HepG2 (cell line): ENCODE data around the gene CASP1. TPM values are rescaled to one million over a fixed set of nuclear protein-coding genes. Genes with fewer than 3 reads are reported as not detected.
"Not testable (repeated sequence)": the region's sequence is repeated elsewhere in the genome, so short reads cannot be mapped to it uniquely, and the experiment has no call there.

Experiments
- ATAC-seq: fragments of 200-7000 bp; cut with Tn5 transposase; 3 replicates; pipeline ENCODE4 v1.9.1; 2020; ENCODE audit warnings: mild to moderate bottlenecking, moderate library complexity
- BruUV-seq: library from RNA; stranded (reverse); fragments of 400-500 nt; replicated peaks from 2 replicates; lab custom pipeline; 2021; lab: Mats Ljungman, UMichigan
- CTCF ChIA-PET: fragments of 300-600 bp; formaldehyde crosslinking; extraction: SDS; loops from one replicate; lab custom pipeline; 2021; ENCODE audit warnings: low total read pairs, inconsistent platforms, low intra/inter-chr PET ratio; lab: Yijun Ruan, JAX
- POLR2A ChIA-PET: fragments of 350-600 bp; sonication (Branson Sonifier 250); formaldehyde crosslinking; loops from one replicate; lab custom pipeline; 2020; ENCODE audit warnings: antibody characterized with exemption, inconsistent platforms; lab: Yijun Ruan, JAX
- DNase-seq: peaks from one replicate; pipeline ENCODE4 v3.0.0-alpha.2; 2015; ENCODE audit warnings: low spot score
- FAIRE-seq: peaks from 3 replicates; lab custom pipeline; 2011; peaks lifted over from hg19 to GRCh38; lab: Jason Lieb, UNC
- H2AFZ ChIP-seq: one replicate; pipeline ENCODE4 v1.6.1; 2011; ENCODE audit warnings: low read length, inconsistent platforms
- H3K27ac ChIP-seq: fragments of 300-600 bp; 3 replicates; pipeline ENCODE4 v1.8.0; 2011; ENCODE audit warnings: mixed run types, mild to moderate bottlenecking, mixed read lengths, low read length, inconsistent platforms; ENCODE audit not compliant: insufficient read depth; ENCODE audit errors: extremely low read length
- H3K27me3 ChIP-seq, 2 experiments: fragments of 200-600 bp in 1 of 2; 2 replicates in 1 of 2; 3 replicates in 1 of 2; pipeline versions ENCODE4 v1.6.0 to v1.8.0; 2011; ENCODE audit warnings: low read length in 2 of 2, mild to moderate bottlenecking in 2 of 2, moderate library complexity in 2 of 2, inconsistent platforms in 1 of 2; ENCODE audit not compliant: insufficient read depth in 2 of 2, control insufficient read depth in 1 of 2
- H3K36me3 ChIP-seq, 2 experiments: fragments of 200-600 bp in 1 of 2; replicated peaks in 1 of 2; 2 replicates in 1 of 2; 3 replicates in 1 of 2; pipeline versions ENCODE4 v1.5.1 to v1.8.0; 2011; ENCODE audit warnings: low read length in 2 of 2, inconsistent platforms in 1 of 2; ENCODE audit not compliant: insufficient read depth in 2 of 2, control insufficient read depth in 1 of 2
- H3K4me1 ChIP-seq: 2 replicates; pipeline ENCODE4 v1.5.1; 2012; ENCODE audit warnings: low read length, inconsistent platforms; ENCODE audit not compliant: insufficient read depth
- H3K4me2 ChIP-seq: 2 replicates; pipeline ENCODE4 v1.6.0; 2011; ENCODE audit warnings: low read depth, low read length, inconsistent platforms
- H3K4me3 ChIP-seq, 3 experiments: fragments of 200-600 bp in 1 of 3; sonication (generic), shearing (Covaris generic) in 1 of 3; replicated peaks in 1 of 3; 2 replicates each; pipeline ENCODE4 v1.5.1; 2011 to 2016; ENCODE audit warnings: low read length in 3 of 3, inconsistent platforms in 2 of 3, low read depth in 2 of 3, mild to moderate bottlenecking in 2 of 3, control low read depth in 1 of 3, mixed read lengths in 1 of 3; ENCODE audit not compliant: insufficient read depth in 1 of 3
- H3K79me2 ChIP-seq: one replicate; pipeline ENCODE4 v1.6.1; 2011; ENCODE audit warnings: low read length, inconsistent platforms; ENCODE audit not compliant: insufficient read depth
- H3K9ac ChIP-seq: 2 replicates; pipeline ENCODE4 v1.6.0; 2011; ENCODE audit warnings: mild to moderate bottlenecking, low read depth, low read length, inconsistent platforms; ENCODE audit not compliant: insufficient read depth
- H3K9me3 ChIP-seq: 2 replicates; pipeline ENCODE4 v1.5.1; 2012; ENCODE audit warnings: mild to moderate bottlenecking, low read length
- H4K20me1 ChIP-seq: 2 replicates; pipeline ENCODE4 v1.6.0; 2011; ENCODE audit warnings: inconsistent platforms, mild to moderate bottlenecking, low read length, moderate library complexity; ENCODE audit not compliant: insufficient read depth
- ELF1 ChIP-seq: sonication (generic); formaldehyde crosslinking; IDR thresholded peaks from 2 replicates; pipeline ENCODE4 v1.4.0; 2020; ENCODE audit warnings: missing genetic modification reagents
- FOXK2 ChIP-seq: fragments of 450-650 bp; IDR thresholded peaks from 2 replicates; pipeline ENCODE4 v1.6.1; 2016
- KDM6A ChIP-seq: IDR thresholded peaks from 2 replicates; pipeline ENCODE4 v1.6.1; 2016; ENCODE audit warnings: low read depth
- NAIF1 ChIP-seq: sonication (generic); formaldehyde crosslinking; IDR thresholded peaks from 2 replicates; pipeline ENCODE4 v1.5.0; 2020; ENCODE audit warnings: mild to moderate bottlenecking, missing genetic modification reagents, borderline replicate concordance
- NCOR1 ChIP-seq: fragments of 200-600 bp; sonication (generic); IDR thresholded peaks from 2 replicates; pipeline ENCODE4 v1.7.0; 2017; ENCODE audit warnings: antibody characterized with exemption, low read length, borderline replicate concordance
- PHB2 ChIP-seq: fragments of 450-650 bp; IDR thresholded peaks from 2 replicates; pipeline ENCODE4 v1.6.1; 2018; ENCODE audit not compliant: partially characterized antibody
- PPARG ChIP-seq: conservative IDR thresholded peaks from 2 replicates; pipeline ENCODE4 v1.6.1; 2016; ENCODE audit warnings: missing biosample characterization, missing genetic modification reagents
- PRMT3 ChIP-seq: sonication (generic); formaldehyde crosslinking; IDR thresholded peaks from 2 replicates; pipeline ENCODE4 v1.8.1; 2022; ENCODE audit warnings: low read depth, mild to moderate bottlenecking, moderate library complexity, missing genetic modification reagents, borderline replicate concordance
- PTBP1 ChIP-seq: fragments of 200-400 bp; formaldehyde crosslinking; IDR thresholded peaks from 2 replicates; pipeline ENCODE4 v1.6.1; 2018; ENCODE audit warnings: low read length, low read depth; ENCODE audit not compliant: poor library complexity, severe bottlenecking
- TBX2 ChIP-seq: sonication (generic); formaldehyde crosslinking; IDR thresholded peaks from 2 replicates; pipeline ENCODE4 v1.5.0; 2020; ENCODE audit warnings: missing genetic modification reagents, mild to moderate bottlenecking, borderline replicate concordance
- ZFP62 ChIP-seq: sonication (generic); formaldehyde crosslinking; IDR thresholded peaks from 2 replicates; pipeline ENCODE4 v1.4.0; 2020; ENCODE audit warnings: missing genetic modification reagents
- ZNF577 ChIP-seq: sonication (generic); formaldehyde crosslinking; IDR thresholded peaks from 2 replicates; pipeline ENCODE4 v1.4.0; 2020; ENCODE audit warnings: mild to moderate bottlenecking, low read depth, missing genetic modification reagents, borderline replicate concordance
- ZNF670 ChIP-seq: sonication (generic); formaldehyde crosslinking; IDR thresholded peaks from 2 replicates; pipeline ENCODE4 v1.8.0; 2022; ENCODE audit warnings: mild to moderate bottlenecking, missing genetic modification reagents, borderline replicate concordance
- WGBS: methylation state at CpG from one replicate; pipeline ENCODE4 v1.1.6; 2017; ENCODE audit warnings: low lambda C conversion rate; 5-methylcytosine and 5-hydroxymethylcytosine counted together
- in situ Hi-C: cut with HindIII; loops from 2 replicates; pipeline ENCODE4 v1.10.0; 2017; ENCODE audit warnings: low pct_unique_long_range_greater_than_20kb; ENCODE audit not compliant: extremely low pct_ligation_motif_present
- intact Hi-C: fragments of 100-400 bp; cut with micrococcal nuclease; formaldehyde crosslinking; loops from one replicate; pipeline ENCODE4 v1.10.0; 2022; ENCODE audit not compliant: unreplicated experiment
- polyA plus RNA-seq, 8 experiments: library from polyadenylated mRNA; depleted of rRNA in 3 of 8; stranded (reverse) in 7 of 8; unstranded in 1 of 8; fragments of >200 nt; fragmentation: Illumina TruSeq in 4 of 8; extraction: Trizol in 4 of 8; gene quantifications; 2 replicates each; pipeline versions ENCODE4 v1.2.1 to v1.2.3, GENCODE V29; 2011 to 2016; ENCODE audit warnings: low read depth in 4 of 8, missing spikeins in 1 of 8, mixed read lengths in 1 of 8; ENCODE audit not compliant: insufficient read depth in 1 of 8
- total RNA-seq, 5 experiments: library from RNA; depleted of rRNA; stranded (reverse); fragments of >200 nt; fragmentation: Illumina TruSeq; extraction: Trizol; gene quantifications; 2 replicates each; pipeline ENCODE4 v1.2.3, GENCODE V29; 2016; ENCODE audit warnings: low read depth in 1 of 5
- TF ChIP-seq, protein P1 (sequence below): sonication (generic); formaldehyde crosslinking; conservative IDR thresholded peaks from 2 replicates; pipeline ENCODE4 v1.5.0; 2020; ENCODE audit warnings: missing genetic modification reagents
- TF ChIP-seq, protein P2 (sequence below): IDR thresholded peaks from 2 replicates; pipeline ENCODE4 v1.6.1; 2012; ENCODE audit warnings: low read depth, low read length, improper control_type of control experiment

The CASP1 gene
- total and polyA plus RNA-seq, 2 of the 13 experiments (the other 11 are each of a cell fraction or from before 2014, with no cell fraction given) = 0.34 to 5.2 TPM

DNA sequence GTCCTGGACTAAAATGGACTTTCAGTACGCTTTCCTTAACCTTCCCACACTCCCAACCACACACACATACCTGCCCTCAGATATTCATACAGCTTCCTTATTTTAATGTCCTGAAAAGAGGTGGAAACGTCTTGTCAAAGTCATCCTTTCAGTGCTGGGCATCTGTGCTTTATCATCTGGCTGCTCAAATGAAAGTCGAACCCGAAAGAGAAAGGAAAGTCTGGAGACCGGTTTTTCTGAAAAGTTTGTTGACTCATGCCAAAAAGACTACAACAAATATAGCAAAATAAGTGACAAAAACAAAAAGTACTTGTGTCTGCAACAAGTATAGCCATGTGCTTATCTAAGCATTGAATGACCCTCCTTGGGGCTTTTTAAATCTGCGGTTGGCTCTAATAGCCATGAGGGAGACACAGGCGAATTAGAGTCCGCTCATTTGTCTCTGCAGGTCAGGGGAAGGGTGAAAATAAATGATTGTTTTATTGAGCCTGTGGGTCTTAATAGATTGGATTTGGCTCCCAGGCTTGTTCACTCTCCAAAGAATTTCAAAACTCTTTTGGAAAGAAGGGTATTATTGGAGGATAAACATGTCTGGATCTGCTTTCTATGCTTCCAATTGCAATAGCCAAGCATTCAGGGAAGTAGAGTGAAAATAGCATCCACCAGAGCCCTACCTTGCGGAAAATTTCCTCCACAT, 28.4 kb upstream of the CASP1 start:
- H2AFZ ChIP-seq, CTCF ChIA-PET, H3K79me2 ChIP-seq, FAIRE-seq, ATAC-seq, H4K20me1 ChIP-seq, H3K27me3 ChIP-seq, BruUV-seq, H3K4me3 ChIP-seq, H3K4me2 ChIP-seq, POLR2A ChIA-PET, intact Hi-C loops, H3K4me1 ChIP-seq, H3K9ac ChIP-seq, DNase-seq, H3K9me3 ChIP-seq, H3K27ac ChIP-seq, H3K36me3 ChIP-seq, in situ Hi-C loops: not testable (repeated sequence)
- 61% methylated on average over 9 of the region's 9 CpGs for WGBS

DNA sequence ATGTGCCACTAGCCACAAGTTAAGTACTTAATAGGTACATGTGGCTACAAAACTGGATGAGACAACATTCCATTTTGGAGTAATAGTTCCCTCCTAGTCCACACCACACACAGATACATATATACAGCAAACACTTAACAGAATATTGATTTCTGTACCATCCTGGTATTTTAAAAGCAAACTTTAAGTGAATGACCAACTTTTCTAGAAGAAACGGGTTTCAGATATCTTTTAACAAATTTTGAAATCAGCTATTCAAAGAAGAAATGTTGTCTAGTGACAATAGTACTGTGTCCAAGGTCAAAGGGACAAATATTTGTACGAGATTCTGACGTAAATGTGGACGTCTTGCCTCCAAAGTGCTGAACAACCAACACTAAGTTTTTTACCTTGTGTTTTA, 22.5 kb upstream of the CASP1 start:
- H3K79me2 ChIP-seq = no peaks in the 10 kb centered on the region
- H4K20me1 ChIP-seq = no peaks in the 10 kb centered on the region
- peaks cover 38% of the 10 kb centered on the region for H3K4me1 ChIP-seq
- ChIA-PET CTCF (no interaction called here), POLR2A (interaction anchor here (1.0 to 1.4 kb wide), 2 partner anchors 10 to 89 kb away, joined by 3 to 4 read pairs; no protein-coding TSS in a partner anchor)
- peak; percentile 55 for DNase-seq
- no peak overlapping the region for H3K9ac ChIP-seq
- no peaks in the 10 kb centered on the region for H3K36me3 ChIP-seq
- H3K4me3 ChIP-seq = no peak overlapping the region
- H3K27me3 ChIP-seq = no peaks in the 10 kb centered on the region
- intact Hi-C loops = loop anchor here (1.0 kb wide), 1 partner anchor 10 kb away; no protein-coding TSS in a partner anchor
- H3K27ac ChIP-seq = peak overlapping the region; percentile 40
- ATAC-seq = peak; percentile 95
- in situ Hi-C loops = no loop called here
- no peaks in the 10 kb centered on the region for H3K9me3 ChIP-seq
- peak overlapping the region; percentile 37 for H3K4me2 ChIP-seq
- no TSS peak for BruUV-seq
- FAIRE-seq = peak; percentile 47
- no peak overlapping the region for H2AFZ ChIP-seq
- 0% methylated on average over 4 of the region's 4 CpGs for WGBS
- TF ChIP-seq, protein P1, sequence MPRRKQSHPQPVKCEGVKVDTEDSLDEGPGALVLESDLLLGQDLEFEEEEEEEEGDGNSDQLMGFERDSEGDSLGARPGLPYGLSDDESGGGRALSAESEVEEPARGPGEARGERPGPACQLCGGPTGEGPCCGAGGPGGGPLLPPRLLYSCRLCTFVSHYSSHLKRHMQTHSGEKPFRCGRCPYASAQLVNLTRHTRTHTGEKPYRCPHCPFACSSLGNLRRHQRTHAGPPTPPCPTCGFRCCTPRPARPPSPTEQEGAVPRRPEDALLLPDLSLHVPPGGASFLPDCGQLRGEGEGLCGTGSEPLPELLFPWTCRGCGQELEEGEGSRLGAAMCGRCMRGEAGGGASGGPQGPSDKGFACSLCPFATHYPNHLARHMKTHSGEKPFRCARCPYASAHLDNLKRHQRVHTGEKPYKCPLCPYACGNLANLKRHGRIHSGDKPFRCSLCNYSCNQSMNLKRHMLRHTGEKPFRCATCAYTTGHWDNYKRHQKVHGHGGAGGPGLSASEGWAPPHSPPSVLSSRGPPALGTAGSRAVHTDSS (CRISPR knock-in tag) = no peak
- TF ChIP-seq, protein P2, sequence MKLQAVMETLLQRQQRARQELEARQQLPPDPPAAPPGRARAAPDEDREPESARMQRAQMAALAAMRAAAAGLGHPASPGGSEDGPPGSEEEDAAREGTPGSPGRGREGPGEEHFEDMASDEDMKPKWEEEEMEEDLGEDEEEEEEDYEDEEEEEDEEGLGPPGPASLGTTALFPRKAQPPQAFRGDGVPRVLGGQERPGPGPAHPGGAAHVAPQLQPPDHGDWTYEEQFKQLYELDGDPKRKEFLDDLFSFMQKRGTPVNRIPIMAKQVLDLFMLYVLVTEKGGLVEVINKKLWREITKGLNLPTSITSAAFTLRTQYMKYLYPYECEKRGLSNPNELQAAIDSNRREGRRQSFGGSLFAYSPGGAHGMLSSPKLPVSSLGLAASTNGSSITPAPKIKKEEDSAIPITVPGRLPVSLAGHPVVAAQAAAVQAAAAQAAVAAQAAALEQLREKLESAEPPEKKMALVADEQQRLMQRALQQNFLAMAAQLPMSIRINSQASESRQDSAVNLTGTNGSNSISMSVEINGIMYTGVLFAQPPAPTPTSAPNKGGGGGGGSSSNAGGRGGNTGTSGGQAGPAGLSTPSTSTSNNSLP = peak; percentile 53; the same call in 1 of the 2 replicates
- TF ChIP-seq ZNF577 (CRISPR knock-in tag) (no peak), PRMT3 (no peak), PHB2 (no peak), TBX2 (CRISPR knock-in tag) (no peak), NAIF1 (CRISPR knock-in tag) (no peak), ZNF670 (0 out of 2 replicates have a peak, but pooled peaks have one; percentile 38), FOXK2 (no peak), ELF1 (CRISPR knock-in tag) (no peak), PTBP1 (no peak), KDM6A (CRISPR knock-in tag) (0 out of 2 replicates have a peak, but pooled peaks have one; percentile 18), ZFP62 (no peak), PPARG (CRISPR knock-in tag) (0 out of 2 replicates have a peak, but pooled peaks have one; percentile 26), NCOR1 (no peak)
